Upper lobe of left lung (tissue), 6 donors: ENCODE measurements around the gene LMO7. TPM values are rescaled to one million over a fixed set of nuclear protein-coding genes. Genes with fewer than 3 reads are reported as not detected.

Experiments
- ATAC-seq, 2 donors: fragments of 200-7000 bp; cut with Tn5 transposase; one replicate each; pipeline ENCODE4 v1.9.1; 2022; ENCODE audit warnings: mild to moderate bottlenecking in 2 of 2, moderate library complexity in 2 of 2; ENCODE audit not compliant: low FRiP score in 2 of 2
- DNase-seq, 2 donors: peaks; one replicate each; pipeline ENCODE4 v3.0.0-alpha.2; 2019 to 2020
- H3K27ac ChIP-seq, 4 donors: fragments of 200-600 bp; sonication (generic); one replicate each; pipeline ENCODE4 v1.5.1; 2016 to 2019
- H3K27me3 ChIP-seq, 4 donors: fragments of 200-600 bp; sonication (generic); one replicate each; pipeline ENCODE4 v1.5.1; 2017 to 2019
- H3K36me3 ChIP-seq, 4 donors: fragments of 200-600 bp; sonication (generic); one replicate each; pipeline ENCODE4 v1.5.1; 2016 to 2019
- H3K4me1 ChIP-seq, 4 donors: fragments of 200-600 bp; sonication (generic); one replicate each; pipeline ENCODE4 v1.5.1; 2018 to 2019
- H3K4me3 ChIP-seq, 4 donors: fragments of 200-600 bp; sonication (generic); one replicate each; pipeline ENCODE4 v1.5.1; 2017 to 2019; ENCODE audit warnings: mild to moderate bottlenecking in 2 of 4, moderate library complexity in 1 of 4
- H3K9me3 ChIP-seq, 4 donors: fragments of 200-600 bp; sonication (generic); one replicate each; pipeline ENCODE4 v1.5.1; 2018 to 2019
- CTCF ChIP-seq, 6 experiments: fragments of 450-650 bp in 4 of 6; fragments of 200-600 bp in 2 of 6; sonication (generic) in 2 of 6; IDR thresholded peaks; one replicate each; pipeline ENCODE4 v1.5.1; 2016 to 2019; ENCODE audit warnings: antibody characterized with exemption in 6 of 6
- EP300 ChIP-seq, 4 donors: sonication (generic); formaldehyde crosslinking; IDR thresholded peaks; one replicate each; pipeline ENCODE4 v1.5.1; 2017; ENCODE audit warnings: antibody characterized with exemption in 4 of 4, control low read depth in 2 of 4
- POLR2A ChIP-seq, 4 donors: fragments of 450-650 bp; IDR thresholded peaks; one replicate each; pipeline ENCODE4 v1.5.1; 2016 to 2017; ENCODE audit warnings: antibody characterized with exemption in 4 of 4, mild to moderate bottlenecking in 2 of 4
- POLR2AphosphoS5 ChIP-seq, 2 donors: sonication (generic); formaldehyde crosslinking; IDR thresholded peaks; one replicate each; pipeline ENCODE4 v1.5.1; 2017; ENCODE audit warnings: antibody characterized with exemption in 2 of 2
- WGBS, 2 donors: methylation state at CpG; one replicate each; pipeline ENCODE4 v1.1.5; 2017 to 2018; 5-methylcytosine and 5-hydroxymethylcytosine counted together
- total RNA-seq, 6 donors: library from RNA; depleted of rRNA in 4 of 6; stranded (reverse); fragments of >200 nt in 4 of 6; gene quantifications; one replicate each; pipeline versions ENCODE4 v1.1.0 to v1.2.1, GENCODE V29; 2016 to 2021
- donor health status: DM: no; HTN: no; CAD: no; lungs with moderate emphysema.
- donor health status: DM: no; HTN: yes; CAD: no; lungs with severe emphysema.

LMO7 gene
- total RNA-seq, 6 donors from 2014 or later: 327 to 1,155 (median 811) TPM

DNA sequence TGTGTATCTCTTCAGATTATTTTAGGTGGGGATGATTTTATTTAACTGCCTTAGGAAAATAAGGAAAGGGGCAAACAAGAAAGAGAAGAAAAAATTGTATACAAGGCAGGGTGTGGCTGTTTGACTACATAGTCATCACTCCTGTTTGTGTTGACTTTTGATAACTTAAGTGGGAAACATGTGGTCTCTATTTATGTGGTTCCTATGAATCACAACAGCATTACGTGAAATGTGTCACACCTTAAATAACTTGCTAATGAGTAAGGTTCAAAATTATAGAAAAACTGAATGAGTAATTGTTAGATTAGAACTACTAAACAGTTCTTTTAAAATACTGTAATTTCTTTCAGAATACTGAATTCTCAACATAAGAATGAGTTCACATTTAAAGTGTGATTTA is 69.3 kb downstream of the LMO7 start:
- peak in 3 of 4 donors; percentile 17 to 93 (median 86) for TF ChIP-seq EP300 (IDR thresholded peaks at IDR 0.05)
- TF ChIP-seq CTCF (IDR thresholded peaks at IDR 0.05): no peak
- 30 to 54% methylated on average over 1 of the region's 1 CpG for WGBS, 2 donors
- Histone ChIP-seq H3K27ac (peak overlapping the region; percentile 53 to 82 (median 71)), H3K4me3 (no peak overlapping the region), H3K4me1 (peaks cover 0 to 16% (median 6%) of the 10 kb centered on the region in 4 donors), H3K27me3 (no peaks in the 10 kb centered on the region), H3K36me3 (no peaks in the 10 kb centered on the region), H3K9me3 (no peaks in the 10 kb centered on the region)
- ATAC-seq (peak; percentile 80 to 90), DNase-seq (no peak)

DNA sequence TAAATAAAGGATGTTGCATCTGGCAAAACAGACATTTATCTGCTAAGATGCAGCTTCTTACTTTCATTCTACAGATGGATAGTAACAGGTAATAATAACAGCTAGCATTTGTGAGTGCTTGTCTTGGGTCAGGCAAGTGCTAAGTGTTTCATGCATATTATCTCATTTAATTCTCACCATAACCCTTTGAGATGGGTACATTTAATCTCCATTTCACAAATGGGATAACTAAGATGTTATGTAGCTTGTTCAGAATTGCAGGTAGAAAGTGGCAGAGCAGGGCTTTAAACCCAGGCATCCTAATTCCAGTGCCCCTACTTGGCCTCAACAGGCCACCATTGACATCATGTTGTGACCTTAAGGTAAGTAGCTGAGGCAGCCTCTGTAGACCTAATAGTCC is 69.8 kb downstream of the LMO7 start:
- no peak for TF ChIP-seq EP300 (IDR thresholded peaks at IDR 0.05)
- TF ChIP-seq CTCF (IDR thresholded peaks at IDR 0.05): no peak
- TF ChIP-seq POLR2A (IDR thresholded peaks at IDR 0.05): no peak
- TF ChIP-seq POLR2AphosphoS5 (IDR thresholded peaks at IDR 0.05): no peak
- H3K27me3 ChIP-seq: no peaks in the 10 kb centered on the region
- ATAC-seq: no peak
- no peaks in the 10 kb centered on the region for H3K9me3 ChIP-seq
- H3K36me3 ChIP-seq: no peaks in the 10 kb centered on the region
- H3K27ac ChIP-seq: peak overlapping the region; percentile 53 to 82 (median 66)
- no peak overlapping the region for H3K4me3 ChIP-seq
- H3K4me1 ChIP-seq: peaks cover 0 to 16% (median 6%) of the 10 kb centered on the region in 4 donors
- DNase-seq: no peak

DNA sequence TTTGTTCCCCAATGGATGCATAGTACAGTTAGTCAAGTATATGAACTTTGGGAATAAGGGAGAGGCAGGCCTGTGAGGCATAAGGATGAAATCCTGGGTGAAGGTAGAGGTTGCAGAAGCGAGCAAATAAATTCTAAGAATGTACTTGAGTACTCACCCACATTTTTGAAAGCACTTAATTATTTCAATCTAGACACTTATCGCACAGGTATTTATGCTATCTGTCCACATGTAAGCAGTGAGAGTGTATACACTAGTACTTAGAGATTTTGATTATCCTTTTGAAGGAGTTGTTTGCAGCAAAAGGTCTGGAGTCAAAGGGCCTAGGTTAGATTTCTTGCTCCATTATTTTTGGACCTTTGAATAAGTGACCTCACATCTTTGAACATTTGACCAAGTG is 77.7 kb downstream of the LMO7 start:
- 72 to 83% methylated on average over 2 of the region's 2 CpGs for WGBS, 2 donors
- Histone ChIP-seq H3K27ac (peak overlapping the region in 1 of 4 donors; percentile 19), H3K4me3 (no peak overlapping the region), H3K27me3 (no peaks in the 10 kb centered on the region), H3K9me3 (no peaks in the 10 kb centered on the region), H3K36me3 (no peaks in the 10 kb centered on the region), H3K4me1 (peaks cover 0 to 28% (median 18%) of the 10 kb centered on the region in 4 donors)
- DNase-seq: no peak
- ATAC-seq: peak; percentile 48 to 82
- TF ChIP-seq EP300 (IDR thresholded peaks at IDR 0.05) (peak in 2 of 4 donors; percentile 47 to 74), POLR2A (IDR thresholded peaks at IDR 0.05) (no peak), CTCF (IDR thresholded peaks at IDR 0.05) (no peak), POLR2AphosphoS5 (IDR thresholded peaks at IDR 0.05) (peak in 1 of 2 donors; percentile 34)

DNA sequence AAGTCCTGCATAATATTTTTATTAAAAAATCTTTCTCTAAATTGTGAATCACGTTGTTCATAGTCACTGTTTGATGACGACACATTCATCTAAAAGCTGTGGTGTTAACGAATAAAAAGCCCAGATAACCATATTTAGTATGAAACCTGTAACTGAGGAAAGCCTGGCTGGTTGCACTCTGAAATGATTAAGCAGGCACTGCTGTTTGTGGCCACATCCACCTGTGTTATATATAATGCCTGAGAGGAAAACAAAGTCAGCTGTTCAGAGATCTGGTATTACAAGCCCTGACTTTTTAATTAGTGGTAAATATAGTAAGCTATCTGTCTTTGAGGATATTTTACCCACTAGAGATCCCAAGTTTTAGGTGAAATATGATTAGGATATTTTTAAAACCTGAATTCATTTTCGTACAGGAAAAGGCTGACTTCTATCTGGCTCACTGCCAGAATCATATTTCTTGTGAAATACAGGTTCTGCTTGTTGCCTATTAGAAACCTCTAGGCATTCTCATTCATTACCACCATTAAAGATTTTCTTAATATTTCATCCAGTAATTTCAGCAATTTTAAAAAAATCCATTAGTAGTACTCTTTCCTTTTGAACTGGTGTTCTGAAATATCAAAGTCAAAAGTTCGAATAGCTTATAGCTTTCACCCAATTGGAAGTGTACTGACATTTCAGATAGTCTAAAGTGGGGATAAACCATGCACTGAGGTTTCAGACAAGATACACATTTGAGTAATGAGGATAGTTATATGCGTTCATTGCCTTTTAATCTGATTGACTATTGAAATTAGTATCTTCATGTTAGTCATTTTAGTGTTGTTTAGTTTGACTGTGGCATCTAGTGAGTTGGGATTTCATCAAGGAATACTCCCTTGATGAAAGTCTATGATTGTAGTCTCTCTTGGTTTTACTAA is 79.7 kb downstream of the LMO7 start:
- Histone ChIP-seq H3K27me3 (no peaks in the 10 kb centered on the region), H3K9me3 (no peaks in the 10 kb centered on the region), H3K27ac (peak overlapping the region in 2 of 4 donors; percentile 9 to 14), H3K36me3 (no peaks in the 10 kb centered on the region), H3K4me3 (no peak overlapping the region), H3K4me1 (peaks cover 0 to 28% (median 18%) of the 10 kb centered on the region in 4 donors)
- no peak for DNase-seq
- 58 to 59% methylated on average over 6 of the region's 6 CpGs for WGBS, 2 donors
- TF ChIP-seq POLR2AphosphoS5 (IDR thresholded peaks at IDR 0.05) (no peak), POLR2A (IDR thresholded peaks at IDR 0.05) (no peak), EP300 (IDR thresholded peaks at IDR 0.05) (no peak), CTCF (IDR thresholded peaks at IDR 0.05) (no peak)
- no peak for ATAC-seq
